ENCODE results near the gene ROBO1. TPM values are rescaled to one million over a fixed set of nuclear protein-coding genes. Genes with fewer than 3 reads are reported as not detected.

ROBO1 gene
- total RNA-seq, 2 donors from 2014 or later = 7.6 to 19.7 TPM

GRCh38 chr3:79453600-79453999 lies 314.2 kb downstream of the ROBO1 start:
- no peaks in the 10 kb centered on the region for H3K27me3 ChIP-seq
- no peak overlapping the region for H3K4me3 ChIP-seq
- DNase-seq (ENCODE audit: low spot score) = no peak
- no peaks in the 10 kb centered on the region for H3K36me3 ChIP-seq
- no peak overlapping the region for H3K27ac ChIP-seq
- no peaks in the 10 kb centered on the region for H3K4me1 ChIP-seq
- H3K9me3 ChIP-seq = no peaks in the 10 kb centered on the region
- no peak for TF ChIP-seq CTCF (IDR thresholded peaks at IDR 0.05)

- Histone ChIP-seq H3K4me3 (no peak overlapping the region), H3K9me3 (peaks cover 3 to 6% of the 10 kb centered on the region in 2 donors), H3K27me3 (no peaks in the 10 kb centered on the region), H3K27ac (peak overlapping the region in 1 of 2 donors; percentile 47), H3K36me3 (no peaks in the 10 kb centered on the region), H3K4me1 (no peaks in the 10 kb centered on the region)
- TF ChIP-seq CTCF (IDR thresholded peaks at IDR 0.05) = no peak
- no peak for DNase-seq (ENCODE audit: low spot score)
These were observed 331.4 kb downstream of the ROBO1 start for GRCh38 chr3:79436387-79436786.

- H3K36me3 ChIP-seq = no peaks in the 10 kb centered on the region
- H3K4me3 ChIP-seq = no peak overlapping the region
- no peak for TF ChIP-seq CTCF (IDR thresholded peaks at IDR 0.05)
- H3K27ac ChIP-seq = no peak overlapping the region
- H3K4me1 ChIP-seq = no peaks in the 10 kb centered on the region
- no peak for DNase-seq (ENCODE audit: low spot score)
- H3K9me3 ChIP-seq = no peaks in the 10 kb centered on the region
- H3K27me3 ChIP-seq = no peaks in the 10 kb centered on the region
These were observed 340.7 kb downstream of the ROBO1 start for GRCh38 chr3:79427081-79427480.

GRCh38 chr3:79424811-79425210 lies 343.0 kb downstream of the ROBO1 start:
- no peak for TF ChIP-seq CTCF (IDR thresholded peaks at IDR 0.05)
- H3K27ac ChIP-seq = no peak overlapping the region
- no peaks in the 10 kb centered on the region for H3K9me3 ChIP-seq
- H3K27me3 ChIP-seq = no peaks in the 10 kb centered on the region
- H3K36me3 ChIP-seq = no peaks in the 10 kb centered on the region
- no peak for DNase-seq (ENCODE audit: low spot score)
- H3K4me1 ChIP-seq = no peaks in the 10 kb centered on the region
- no peak overlapping the region for H3K4me3 ChIP-seq

- no peak for DNase-seq (ENCODE audit: low spot score)
These were observed 344.4 kb downstream of the ROBO1 start for GRCh38 chr3:79423417-79423816.

More at GRCh38 chr3:79423417-79423816, 344.4 kb downstream of the ROBO1 start:
- Histone ChIP-seq H3K36me3 (no peaks in the 10 kb centered on the region), H3K4me1 (no peaks in the 10 kb centered on the region), H3K27ac (no peak overlapping the region), H3K27me3 (no peaks in the 10 kb centered on the region), H3K9me3 (no peaks in the 10 kb centered on the region), H3K4me3 (no peak overlapping the region)
- TF ChIP-seq CTCF (IDR thresholded peaks at IDR 0.05) = no peak

Data from right atrium auricular region (tissue), 2 donors.